Islet of Langerhans (tissue), 1 donor: ENCODE measurements around the gene TCP11L2.
A peak's percentile ranks its signal among the peaks of the same experiment; 100 is the strongest.

ENCODE experiments used
- FAIRE-seq: peaks from one replicate; lab custom pipeline; 2011; peaks lifted over from hg19 to GRCh38; lab: Jason Lieb, UNC

Gene TCP11L2

DNA sequence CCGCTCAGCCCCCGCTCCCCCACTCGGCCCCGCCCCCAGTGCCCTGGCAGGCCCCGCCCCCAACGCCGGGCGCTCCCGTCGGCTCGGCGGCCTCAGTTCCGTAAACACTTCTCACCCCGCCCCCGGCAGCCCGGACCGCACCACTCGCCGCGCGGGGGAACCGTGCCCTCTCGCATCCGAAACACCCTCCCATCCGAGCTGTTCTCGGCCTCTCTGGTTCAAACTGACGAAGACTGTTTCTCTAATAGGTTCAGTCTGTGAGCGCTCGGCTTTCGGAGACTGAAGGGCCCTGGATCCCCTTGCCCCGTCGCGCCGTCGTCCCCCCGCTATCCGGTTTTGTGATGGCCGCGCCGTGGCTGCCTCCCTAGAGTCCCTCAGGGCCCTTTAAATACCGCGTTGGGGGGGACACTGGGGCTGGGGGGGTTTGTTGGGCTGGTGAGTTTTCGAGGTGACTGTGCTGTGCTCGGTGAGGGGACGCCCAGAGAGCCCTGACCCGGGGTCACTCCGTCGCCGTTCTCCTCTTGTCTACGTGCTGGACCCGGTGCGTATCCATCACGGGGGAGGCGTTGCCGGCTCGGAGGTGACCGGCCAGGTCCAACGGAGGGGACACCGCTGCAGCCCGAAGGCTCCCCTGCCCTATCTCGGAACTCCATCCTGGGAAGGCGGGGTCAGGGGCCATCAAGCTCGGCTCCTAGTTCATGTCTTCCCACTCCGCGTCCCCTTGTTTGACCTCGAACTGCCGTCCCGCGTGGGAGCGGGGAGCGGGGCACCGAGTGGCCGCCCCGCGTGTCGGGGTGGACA is at the start of gene TCP11L2:
TCP11L2 (plus strand) TSS at position 333 of the 801 bp plus-strand sequence. CDS start 8,343 bp downstream, outside the sequence.
- FAIRE-seq: no peak

DNA sequence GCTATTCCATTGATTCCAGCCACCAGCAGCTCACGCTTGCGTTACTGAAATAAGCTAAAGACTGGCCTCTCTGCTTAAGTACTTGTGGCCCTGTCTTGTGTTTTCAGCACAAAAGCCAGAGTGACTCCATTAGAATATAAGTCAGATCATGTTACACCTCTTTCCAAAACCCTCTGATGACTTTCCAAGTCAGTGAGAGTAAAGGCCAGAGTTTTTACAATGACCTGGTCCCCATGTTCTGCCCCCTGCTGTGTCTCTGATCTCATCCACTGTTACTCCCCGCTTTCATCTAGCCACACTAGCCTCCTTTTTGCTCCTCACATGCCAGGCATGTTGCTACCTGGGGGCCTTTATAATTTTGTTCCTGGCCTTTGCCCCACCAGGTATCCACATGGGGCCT is 47.8 kb upstream of the TCP11L2 start:
- FAIRE-seq: no peak

DNA sequence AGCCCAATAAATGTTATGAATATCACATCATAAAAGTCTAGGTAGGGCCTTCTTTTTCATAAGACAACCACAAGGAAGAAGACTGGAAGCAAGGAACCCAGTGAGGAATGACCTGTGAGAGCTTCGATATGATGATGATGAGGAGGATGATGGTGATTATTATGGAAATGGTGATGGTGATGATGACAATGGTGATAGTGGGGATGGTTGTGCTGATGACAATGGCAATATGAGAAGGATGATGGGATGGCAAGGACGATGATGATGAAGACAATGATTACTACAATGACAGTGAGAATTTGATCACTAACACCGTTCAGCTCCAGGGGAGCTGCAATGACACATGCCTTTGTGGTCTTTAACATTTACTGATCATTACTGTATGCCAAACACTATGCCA is 47.0 kb upstream of the TCP11L2 start:
- no peak for FAIRE-seq

DNA sequence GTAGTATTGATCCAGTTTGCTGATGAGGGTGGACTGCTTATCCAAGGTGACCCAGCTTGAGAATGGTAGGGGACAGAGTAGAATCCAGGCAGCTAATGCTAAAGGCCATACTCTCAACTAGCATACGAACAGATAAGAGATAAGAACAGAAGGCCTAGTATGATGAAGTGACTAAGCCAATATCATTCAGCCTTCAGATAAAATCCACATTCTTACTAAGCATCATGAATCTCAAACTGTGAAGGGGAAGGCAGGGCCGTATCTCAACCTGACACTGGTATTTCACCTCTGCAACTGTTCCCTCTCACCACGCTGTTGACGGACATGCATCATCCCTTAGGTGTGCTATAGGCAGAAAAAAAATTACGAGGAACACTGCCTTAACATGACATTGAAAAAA is 46.6 kb upstream of the TCP11L2 start:
- FAIRE-seq: no peak

DNA sequence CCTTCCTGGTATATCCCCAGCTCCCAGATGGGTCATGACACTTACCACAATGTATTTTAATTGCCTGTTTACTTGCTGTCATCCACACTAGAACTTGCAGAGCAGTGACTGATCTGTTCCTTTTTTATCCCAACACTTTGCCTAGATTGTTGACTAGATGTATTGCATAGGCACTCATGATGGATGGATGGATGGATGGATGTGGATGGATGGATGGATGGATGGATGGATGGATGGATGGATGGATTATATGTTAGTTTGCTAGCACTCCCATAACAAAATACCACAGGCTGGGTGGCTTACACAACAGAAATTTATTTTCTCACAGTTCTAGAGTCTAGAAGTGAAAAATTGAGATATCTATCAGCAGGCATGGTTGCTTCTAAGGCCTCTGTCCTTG is 46.0 kb upstream of the TCP11L2 start:
- FAIRE-seq: no peak

DNA sequence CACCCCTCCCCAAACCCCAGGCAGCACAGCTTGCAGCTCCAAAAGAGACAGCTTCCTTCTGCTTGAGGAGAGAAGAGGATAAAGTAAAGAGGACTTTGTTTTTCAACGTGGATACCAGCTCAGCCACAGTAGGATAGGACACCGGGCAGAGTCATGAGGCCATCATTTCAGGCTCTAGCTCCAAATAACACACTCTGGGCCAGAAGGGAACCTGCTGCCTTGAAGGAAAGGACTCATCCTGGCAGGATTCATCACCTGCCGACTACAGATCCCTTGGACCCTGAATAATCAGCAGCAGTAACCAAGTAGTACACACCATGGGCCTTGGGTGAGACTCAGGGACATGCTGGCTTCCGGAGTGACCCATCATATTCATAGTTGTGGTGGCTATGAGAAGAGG is 44.3 kb upstream of the TCP11L2 start:
- no peak for FAIRE-seq

DNA sequence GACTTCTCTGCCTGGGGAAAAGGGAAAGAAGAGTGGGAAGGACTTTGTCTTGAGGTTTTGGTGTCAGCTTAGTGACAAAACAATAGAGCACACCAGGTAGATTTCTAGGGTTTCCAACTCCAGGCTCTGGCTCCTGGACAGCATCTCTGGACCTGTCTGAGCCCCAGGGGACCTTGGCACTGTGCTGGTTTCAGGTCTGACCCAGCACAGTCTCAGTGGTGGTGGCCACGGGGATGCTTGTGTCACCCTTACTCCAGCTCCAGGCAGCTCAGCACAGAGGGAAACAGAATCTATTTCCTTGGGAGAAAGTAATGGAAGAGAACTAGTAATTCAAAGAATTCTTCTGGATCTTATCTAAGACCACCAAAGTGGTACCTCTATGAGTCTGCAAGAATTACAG is 43.6 kb upstream of the TCP11L2 start:
- no peak for FAIRE-seq

DNA sequence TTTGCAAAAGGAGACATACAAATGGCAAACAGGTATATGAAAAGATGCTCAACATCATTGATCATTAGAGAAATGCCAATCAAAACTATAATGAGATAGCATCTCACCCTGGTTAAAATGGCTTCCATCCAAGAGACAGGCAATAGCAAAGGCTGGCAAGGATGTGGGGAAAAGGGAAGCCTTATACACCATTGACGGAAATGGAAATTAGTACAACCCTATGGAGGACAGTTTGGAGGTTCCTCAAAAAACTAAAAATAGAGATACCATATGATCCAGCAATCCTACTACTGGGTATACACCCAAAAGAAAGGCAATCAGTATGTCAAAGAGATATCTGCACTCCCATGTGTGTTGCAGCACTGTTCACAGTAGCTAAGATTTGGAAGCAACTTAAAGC is 37.4 kb upstream of the TCP11L2 start:
- FAIRE-seq: no peak

DNA sequence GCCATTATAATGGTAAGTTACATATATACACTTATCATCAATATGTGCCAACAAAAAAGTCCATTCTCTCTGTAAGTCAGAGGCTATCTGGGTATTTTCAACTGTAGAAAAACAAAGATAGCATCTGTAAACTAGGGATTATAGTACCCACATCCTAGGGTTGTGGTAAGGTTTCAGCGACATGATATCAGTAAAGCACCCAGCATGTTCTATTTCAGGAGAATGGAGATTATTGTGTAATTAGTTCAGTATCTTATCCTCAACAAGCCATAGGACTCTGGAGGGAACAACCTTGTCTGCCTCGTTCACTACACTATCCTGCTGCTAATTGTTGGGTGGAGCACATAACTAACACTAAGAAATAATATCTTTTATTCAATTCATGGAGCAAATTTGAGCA is 35.0 kb upstream of the TCP11L2 start:
- no peak for FAIRE-seq

DNA sequence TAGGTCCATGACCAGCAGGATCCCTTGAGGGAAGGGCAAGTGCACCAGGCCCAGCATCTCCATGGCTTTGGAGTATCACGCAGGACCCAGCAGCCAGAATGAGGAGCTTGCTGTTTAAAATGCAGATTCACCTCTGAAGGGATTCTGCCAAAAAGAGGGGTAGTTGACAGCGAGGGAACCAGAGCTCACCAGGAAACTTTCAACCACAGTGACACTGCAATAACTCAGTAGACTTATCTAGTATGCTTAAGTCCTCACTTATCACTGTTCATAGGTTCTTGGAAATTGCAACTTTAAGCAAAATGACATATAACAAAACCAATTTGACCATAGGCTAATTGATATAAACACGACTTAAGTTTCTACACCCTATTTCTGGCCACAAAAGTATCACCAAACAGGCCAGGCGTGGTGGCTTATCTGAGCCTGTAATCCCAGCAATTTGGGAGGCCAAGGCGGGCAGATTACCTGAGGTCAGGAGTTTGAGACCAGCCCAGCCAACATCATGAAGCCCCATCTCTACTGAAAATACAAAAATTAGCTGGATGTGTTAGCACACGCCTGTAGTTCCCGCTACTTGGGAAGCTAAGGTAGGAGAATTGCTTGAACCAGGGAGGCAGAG is 33.3 kb upstream of the TCP11L2 start:
- FAIRE-seq: no peak

DNA sequence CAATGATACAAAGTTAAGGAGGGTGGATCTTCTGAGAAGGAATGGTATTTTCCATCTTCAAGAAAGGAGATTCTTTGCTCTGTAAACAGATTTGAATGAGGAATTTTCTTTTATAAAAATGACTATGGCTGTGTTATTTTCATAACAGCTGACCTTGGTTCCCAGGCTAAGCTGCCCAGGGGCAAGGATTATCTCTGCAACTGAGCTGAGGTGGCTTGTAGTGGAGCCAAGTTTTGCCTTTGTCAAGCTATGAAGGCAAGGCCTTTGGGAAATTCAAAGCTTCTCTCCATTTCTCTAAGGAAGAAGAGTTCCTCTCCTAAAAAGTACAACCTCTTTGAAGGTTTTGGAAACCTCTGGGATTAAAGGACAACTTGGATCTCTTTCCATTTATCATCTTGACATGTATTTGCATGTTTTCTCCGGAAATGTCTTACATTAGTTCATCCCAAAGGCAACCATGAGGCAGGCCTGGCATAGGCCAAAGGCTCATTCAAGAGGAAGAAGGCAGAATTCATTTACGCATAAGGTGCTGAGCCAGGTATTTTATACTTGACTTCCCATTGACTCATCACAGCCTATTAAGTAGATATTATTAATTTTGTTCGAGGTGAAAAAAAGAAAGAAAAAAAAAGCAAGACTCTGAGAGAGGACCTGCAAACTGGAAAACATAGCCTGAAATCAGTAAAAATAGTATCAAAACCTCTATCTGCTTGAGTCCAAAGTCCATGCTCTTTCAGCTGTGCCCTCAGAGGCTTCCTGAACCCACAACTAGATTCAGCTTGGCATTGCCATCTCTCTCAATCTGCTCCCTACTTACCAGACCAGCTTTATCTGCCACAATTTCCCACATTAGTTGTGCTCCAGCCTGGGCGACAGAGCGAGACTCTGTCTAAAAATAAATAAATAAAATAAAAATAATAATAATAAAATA is 30.7 kb upstream of the TCP11L2 start:
- peak; percentile 81 for FAIRE-seq

DNA sequence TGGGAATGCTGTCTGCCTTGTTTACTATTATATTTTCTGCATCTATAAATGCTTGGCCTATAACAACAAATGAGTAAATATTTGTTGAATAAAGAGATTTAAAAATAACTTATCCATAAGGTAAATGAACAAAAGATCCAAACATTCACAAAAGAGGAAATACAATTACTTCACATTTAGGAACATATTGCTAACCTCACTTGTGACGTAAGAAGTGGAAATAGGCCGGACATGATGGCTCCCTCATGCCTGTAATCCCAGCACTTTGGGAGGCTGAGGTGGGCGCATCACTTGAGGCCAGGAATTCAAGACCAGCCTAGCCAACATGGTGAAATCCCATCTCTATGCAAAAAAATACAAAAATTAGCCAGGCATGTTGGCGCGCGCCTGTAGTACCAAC is 29.0 kb upstream of the TCP11L2 start:
- FAIRE-seq: no peak

DNA sequence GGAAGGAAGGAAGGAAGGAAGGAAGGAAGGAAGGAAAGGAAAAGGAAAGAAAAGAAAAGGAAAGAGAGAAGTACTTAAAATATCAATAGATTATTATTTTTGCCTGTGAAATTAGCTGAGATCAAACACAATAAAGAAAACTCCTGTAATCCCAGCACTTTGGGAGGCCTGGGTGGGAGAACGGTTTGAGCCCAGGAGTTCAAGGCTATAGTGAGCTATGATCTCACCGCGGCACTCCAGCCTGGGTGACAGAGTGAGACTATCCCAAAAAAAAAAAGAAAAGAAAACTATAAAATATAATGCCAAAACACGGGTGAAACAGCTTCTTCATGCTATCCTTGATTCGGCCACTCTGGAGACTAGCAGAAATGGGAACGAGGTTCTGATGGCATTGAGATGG is 28.5 kb upstream of the TCP11L2 start:
- FAIRE-seq: no peak

DNA sequence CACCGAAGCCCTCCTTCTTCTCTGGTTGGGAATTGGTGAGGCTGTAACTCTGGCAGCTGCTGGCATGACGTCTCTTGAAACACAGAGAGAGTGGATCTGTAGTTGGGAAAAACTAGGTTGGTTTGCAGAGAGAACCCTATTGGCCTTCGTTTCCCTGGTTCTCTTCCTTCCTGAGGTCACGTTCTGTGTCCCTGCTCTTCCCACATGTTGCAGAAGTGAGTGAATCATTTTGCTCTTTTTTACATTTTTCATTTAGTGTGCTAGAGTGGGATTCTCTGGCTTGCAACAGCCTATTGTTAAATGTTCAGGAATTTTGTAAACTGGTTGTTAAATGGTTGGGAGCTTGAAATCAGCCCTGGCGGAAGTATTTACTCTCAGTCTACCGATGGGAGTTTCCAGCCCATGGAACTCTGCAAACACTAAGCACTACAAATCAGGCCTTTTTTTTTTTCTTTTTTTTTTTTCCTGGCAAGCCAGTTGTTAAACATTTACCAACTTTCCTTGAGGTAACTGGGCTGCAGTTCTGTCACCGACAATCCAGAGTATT is 27.9 kb upstream of the TCP11L2 start:
- peak; percentile 99 for FAIRE-seq

DNA sequence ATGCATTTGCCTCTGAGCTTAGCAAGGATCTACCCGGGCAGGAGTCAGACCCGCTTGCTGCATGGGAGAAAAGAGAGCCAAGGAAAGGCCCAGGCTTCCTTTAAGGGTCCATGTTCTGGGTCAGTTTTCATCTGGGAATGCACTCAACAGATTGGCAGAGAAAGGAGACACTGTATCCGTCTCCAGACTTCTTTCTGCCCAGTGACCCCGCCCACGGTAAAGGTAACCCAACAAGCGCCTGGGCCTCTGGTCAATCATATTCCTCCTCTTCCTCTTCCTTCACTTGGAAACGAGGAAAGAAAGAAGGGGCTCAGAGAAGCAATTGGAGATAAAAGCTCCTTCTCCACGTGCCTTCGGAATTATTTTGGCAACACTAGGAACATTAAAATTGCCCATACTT is 27.1 kb upstream of the TCP11L2 start:
- no peak for FAIRE-seq

DNA sequence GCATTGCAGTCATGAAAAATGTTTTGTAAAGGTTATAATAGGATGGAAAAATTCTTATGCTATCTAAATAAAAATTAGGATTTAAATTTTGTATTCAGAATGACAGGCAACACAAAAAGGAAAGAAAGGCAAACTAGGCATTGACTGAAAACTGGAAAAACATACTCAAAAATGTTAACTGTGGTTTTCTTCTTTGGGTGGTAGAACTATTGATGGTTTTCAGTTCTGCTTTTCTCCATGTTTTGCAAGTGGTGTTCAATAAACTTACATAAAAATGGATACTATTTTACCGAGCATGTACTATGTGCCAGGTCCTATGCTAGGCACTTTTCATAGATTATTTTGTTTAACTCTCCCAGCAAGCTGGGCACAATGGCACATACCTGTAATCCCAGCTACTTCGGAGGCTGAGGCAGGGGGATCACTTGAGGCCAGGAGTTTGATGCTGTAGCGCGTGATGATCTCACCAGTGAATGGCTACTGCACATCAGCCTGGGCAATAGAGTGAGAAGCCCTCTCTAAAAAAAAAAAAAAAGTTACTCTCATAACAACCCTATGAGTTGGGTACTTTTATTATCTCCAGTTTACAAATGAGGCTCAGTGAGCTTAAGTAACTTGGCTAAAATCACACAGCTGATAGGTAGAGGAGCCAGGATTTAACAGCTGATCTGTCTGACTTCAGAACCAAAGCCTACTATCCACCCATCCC is 26.3 kb upstream of the TCP11L2 start:
- no peak for FAIRE-seq

DNA sequence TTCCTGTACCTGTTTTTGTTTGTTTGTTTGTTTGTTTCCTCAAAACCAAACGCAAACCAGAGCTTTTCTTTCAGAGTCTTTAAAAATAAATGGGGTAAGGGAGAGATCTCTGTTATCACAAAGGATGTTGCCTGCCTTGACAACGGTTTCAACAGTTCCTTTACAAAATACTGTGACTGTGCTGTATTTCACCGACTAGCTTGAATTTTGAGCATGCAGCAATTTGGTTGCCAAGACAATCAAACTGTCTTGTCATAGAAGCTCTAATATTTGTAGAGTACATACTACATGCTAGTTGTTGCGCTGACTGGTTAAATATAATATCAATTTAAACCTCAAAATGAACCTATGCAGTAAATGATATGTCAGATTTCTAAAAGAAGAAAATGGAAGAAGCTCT is 22.4 kb upstream of the TCP11L2 start:
- peak; percentile 97 for FAIRE-seq

DNA sequence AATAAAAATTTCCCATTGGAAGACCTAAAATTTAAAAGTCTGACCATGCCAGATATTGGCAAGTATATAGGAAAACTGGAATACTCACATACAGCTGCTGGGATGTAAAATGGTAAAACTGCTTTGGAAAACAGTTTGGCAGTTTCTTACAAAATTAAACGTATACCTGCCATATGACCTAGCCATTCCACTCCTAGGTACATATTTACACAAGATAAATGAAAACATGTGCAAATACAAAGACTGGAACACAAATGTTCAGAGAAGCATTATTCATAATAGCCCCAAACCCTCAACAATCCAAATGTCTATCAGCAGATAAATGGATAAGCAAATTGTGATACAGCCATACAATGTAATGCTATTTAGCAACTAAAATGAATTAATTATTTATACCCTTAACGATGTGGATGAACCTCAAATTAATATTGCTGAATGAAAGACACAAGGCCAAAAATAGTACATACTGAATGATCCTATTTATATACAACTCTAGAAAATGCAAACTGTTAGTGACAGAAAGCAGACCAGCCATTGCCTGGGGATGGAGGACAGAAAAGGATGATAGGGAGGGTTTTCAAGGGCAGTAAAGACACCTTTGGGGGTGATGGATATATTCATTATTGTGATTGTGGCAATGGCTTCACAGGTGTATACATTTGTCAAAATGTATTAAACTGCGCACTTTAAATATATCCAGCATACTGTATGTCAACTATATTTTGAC is 21.3 kb upstream of the TCP11L2 start:
- FAIRE-seq: no peak

DNA sequence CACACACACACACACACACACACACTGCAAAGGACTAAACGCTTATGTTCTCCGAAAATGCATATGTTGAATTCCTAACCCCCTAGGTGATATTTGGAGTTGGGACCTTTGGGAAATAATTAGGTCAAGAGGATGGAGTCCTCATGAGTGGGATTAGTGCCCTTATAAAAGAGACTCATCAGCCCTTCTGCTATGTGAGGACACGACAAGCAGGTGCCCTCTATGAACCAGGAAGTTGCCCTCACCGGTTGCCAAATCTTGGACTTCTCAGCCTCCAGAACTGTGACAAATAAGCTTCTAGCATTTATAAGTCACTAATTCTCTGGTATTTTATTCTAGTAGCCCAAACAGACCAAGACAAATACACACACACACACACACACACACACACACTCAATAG is 20.7 kb upstream of the TCP11L2 start:
- no peak for FAIRE-seq

DNA sequence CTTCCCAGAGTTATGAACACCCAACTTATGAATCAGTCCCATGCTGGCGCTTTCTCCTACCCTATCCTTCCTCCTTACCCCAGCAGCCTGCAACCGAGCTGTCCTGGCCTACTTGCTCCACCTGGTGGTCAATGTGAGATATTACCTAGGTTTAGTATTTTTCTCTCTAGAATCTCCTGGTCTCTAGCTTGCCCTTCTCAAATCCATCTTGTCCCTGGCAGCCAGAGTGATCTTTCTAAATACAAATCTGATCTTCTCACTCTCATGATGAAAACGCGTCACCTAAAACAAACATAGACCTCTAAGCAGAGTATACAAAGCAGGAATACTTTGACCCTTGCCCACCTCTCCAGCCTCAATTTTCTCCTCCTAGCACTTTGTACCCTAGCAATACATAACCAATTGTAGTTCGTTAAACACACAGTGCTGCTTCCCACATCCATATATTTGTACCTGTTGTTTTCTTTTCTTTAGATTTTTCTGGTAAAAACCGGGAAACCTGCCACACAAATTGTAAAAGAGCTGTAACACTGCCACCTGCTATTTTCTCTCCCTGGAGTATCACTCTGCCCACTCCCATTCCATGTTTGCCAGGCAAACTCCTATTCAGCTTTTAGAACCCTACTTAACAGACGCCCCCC is 20.0 kb upstream of the TCP11L2 start:
- FAIRE-seq: no peak
